Measurements from ENCODE around the gene SLC30A5.

GRCh38 chr5:69137807-69138206, 44.0 kb downstream of the SLC30A5 start:
- TF ChIP-seq CTCF (IDR thresholded peaks at IDR 0.05) (no peak), POLR2A (IDR thresholded peaks at IDR 0.05) (no peak)

Data from adrenal gland (tissue), 5 donors.